ENCODE data around the gene IQSEC2.
A peak's percentile ranks its signal among the peaks of the same experiment; 100 is the strongest.

Gene IQSEC2

GRCh38 chrX:53281321-53281822 is at the start of gene IQSEC2:
IQSEC2 (minus strand) TSS chrX:53281584.
- DNase-seq (ENCODE audit: low spot score), result no peak

GRCh38 chrX:53330331-53330730 is 48.9 kb upstream of the IQSEC2 start:
- no peak for DNase-seq (ENCODE audit: low spot score)

- DNase-seq (ENCODE audit: low spot score), result no peak
These were observed 43.4 kb upstream of the IQSEC2 start for GRCh38 chrX:53324803-53325202.

- no peak for DNase-seq (ENCODE audit: low spot score)
These were observed 42.7 kb upstream of the IQSEC2 start for GRCh38 chrX:53324085-53324484.

GRCh38 chrX:53323196-53323595 is 41.8 kb upstream of the IQSEC2 start:
- no peak for DNase-seq (ENCODE audit: low spot score)

GRCh38 chrX:53321943-53322497 is 40.6 kb upstream of the IQSEC2 start:
- no peak for DNase-seq (ENCODE audit: low spot score)

GRCh38 chrX:53321230-53321942 is 40.0 kb upstream of the IQSEC2 start:
- no peak for DNase-seq (ENCODE audit: low spot score)

GRCh38 chrX:53320543-53321229 is 39.3 kb upstream of the IQSEC2 start:
- DNase-seq (ENCODE audit: low spot score), result no peak

GRCh38 chrX:53319614-53320542 is 38.5 kb upstream of the IQSEC2 start:
- DNase-seq (ENCODE audit: low spot score), result no peak

- DNase-seq (ENCODE audit: low spot score), result no peak
These were observed 37.5 kb upstream of the IQSEC2 start for GRCh38 chrX:53318766-53319353.

GRCh38 chrX:53317365-53318069 is 36.1 kb upstream of the IQSEC2 start:
- peak; percentile 64 for DNase-seq (ENCODE audit: low spot score)

GRCh38 chrX:53316860-53317237 is 35.5 kb upstream of the IQSEC2 start:
- no peak for DNase-seq (ENCODE audit: low spot score)

GRCh38 chrX:53316111-53316859 is 34.9 kb upstream of the IQSEC2 start:
- DNase-seq (ENCODE audit: low spot score), result no peak

GRCh38 chrX:53313728-53314105 is 32.3 kb upstream of the IQSEC2 start:
- no peak for DNase-seq (ENCODE audit: low spot score)

GRCh38 chrX:53312946-53313727 is 31.8 kb upstream of the IQSEC2 start:
- DNase-seq (ENCODE audit: low spot score), result peak; percentile 39

GRCh38 chrX:53309837-53310236 is 28.5 kb upstream of the IQSEC2 start:
- DNase-seq (ENCODE audit: low spot score), result no peak

- DNase-seq (ENCODE audit: low spot score), result no peak
These were observed 27.5 kb upstream of the IQSEC2 start for GRCh38 chrX:53308836-53309235.

GRCh38 chrX:53305996-53306937 is 24.9 kb upstream of the IQSEC2 start:
- DNase-seq (ENCODE audit: low spot score), result no peak

All from germinal center (tissue), 1 donor.